Body of pancreas (tissue), 4 donors: ENCODE results near the gene FHOD1.

Source experiments
- CTCF ChIP-seq, 7 experiments: fragments of 450-650 bp in 4 of 7; fragments of 200-600 bp in 3 of 7; sonication (generic) in 3 of 7; IDR thresholded peaks; one replicate each; pipeline ENCODE4 v1.5.1; 2016 to 2019; ENCODE audit warnings: antibody characterized with exemption in 7 of 7
- POLR2A ChIP-seq, 3 donors: fragments of 450-650 bp; IDR thresholded peaks; one replicate each; pipeline ENCODE4 v1.6.1; 2016; ENCODE audit warnings: antibody characterized with exemption in 3 of 3, mild to moderate bottlenecking in 2 of 3

DNA sequence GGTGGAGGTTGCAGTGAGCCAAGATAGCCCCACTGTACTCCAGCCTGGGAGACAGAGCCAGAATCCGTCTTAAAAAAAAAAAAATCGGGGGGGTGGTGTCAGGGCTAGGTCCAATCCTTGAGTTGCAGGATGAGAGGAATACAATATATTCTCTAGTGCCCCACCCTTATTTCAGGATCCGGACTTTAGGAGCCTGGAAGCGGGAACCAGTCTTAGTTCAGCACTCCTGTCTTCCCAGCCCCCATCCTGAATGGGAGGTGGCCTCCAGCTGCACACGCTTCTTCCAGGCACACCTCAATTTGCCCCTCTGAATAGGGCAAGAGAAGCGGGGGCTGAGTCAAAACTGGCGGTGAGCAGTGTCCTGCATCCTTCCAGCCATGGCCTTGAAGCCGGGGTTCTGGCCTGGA lies 1.6 kb downstream of the FHOD1 start:
- TF ChIP-seq CTCF (IDR thresholded peaks at IDR 0.05) (no peak), POLR2A (IDR thresholded peaks at IDR 0.05) (no peak)
